Neural cell (in vitro differentiated cells): ENCODE results near the gene FEZF2. TPM values are rescaled to one million over a fixed set of nuclear protein-coding genes. Genes with fewer than 3 reads are reported as not detected.
A peak's percentile ranks its signal among the peaks of the same experiment; 100 is the strongest.

ENCODE experiments used
- H2AFZ ChIP-seq: fragments of 200-600, 300-800 bp; sonication (generic), shearing (Covaris generic); 2 replicates; pipeline ENCODE4 v1.6.0; 2014; ENCODE audit warnings: low read depth, mild to moderate bottlenecking, antibody characterized with exemption, low read length, moderate library complexity
- H3F3A ChIP-seq: fragments of 200-600 bp; shearing (Covaris generic); 2 replicates; pipeline ENCODE4 v1.6.1; 2016; ENCODE audit warnings: mild to moderate bottlenecking, moderate library complexity, mixed read lengths, antibody characterized with exemption, low read length; ENCODE audit not compliant: insufficient read depth, poor library complexity, severe bottlenecking
- H3K27ac ChIP-seq: fragments of 200-600, 300-800 bp; sonication (generic), shearing (Covaris generic); 2 replicates; pipeline ENCODE4 v1.5.1; 2014; ENCODE audit warnings: mild to moderate bottlenecking, low read length, moderate library complexity
- H3K27me3 ChIP-seq: fragments of 300-800, 200-600 bp; sonication (generic), shearing (Covaris generic); 2 replicates; pipeline ENCODE4 v1.6.0; 2014; ENCODE audit warnings: mild to moderate bottlenecking, low read depth, low read length, moderate library complexity; ENCODE audit not compliant: insufficient read depth
- H3K36me3 ChIP-seq: fragments of 300-800, 200-600 bp; sonication (generic), shearing (Covaris generic); 2 replicates; pipeline ENCODE4 v1.5.1; 2014; ENCODE audit warnings: mild to moderate bottlenecking, antibody characterized with exemption, low read length, moderate library complexity; ENCODE audit not compliant: insufficient read depth
- H3K4me2 ChIP-seq: fragments of 300-800, 200-600 bp; sonication (generic), shearing (Covaris generic); 2 replicates; pipeline ENCODE4 v1.6.0; 2014; ENCODE audit warnings: mild to moderate bottlenecking, low read length
- H3K4me3 ChIP-seq: fragments of 300-800, 200-600 bp; sonication (generic), shearing (Covaris generic); 2 replicates; pipeline ENCODE4 v1.5.1; 2014; ENCODE audit warnings: mild to moderate bottlenecking, low read length, moderate library complexity
- H3K79me2 ChIP-seq: fragments of 200-600 bp; shearing (Covaris generic); replicated peaks from 2 replicates; pipeline ENCODE4 v1.6.0; 2014; ENCODE audit warnings: mild to moderate bottlenecking, low read length, moderate library complexity; ENCODE audit not compliant: insufficient read depth
- H3K9ac ChIP-seq: fragments of 300-800, 200-600 bp; sonication (generic), shearing (Covaris generic); 2 replicates; pipeline ENCODE4 v1.6.1; 2016; ENCODE audit warnings: mild to moderate bottlenecking, low read length, mixed read lengths
- H3K9me2 ChIP-seq: fragments of 200-600 bp; shearing (Covaris generic); 2 replicates; pipeline ENCODE4 v1.6.1; 2016; ENCODE audit warnings: mild to moderate bottlenecking, low read length, mixed read lengths; ENCODE audit not compliant: insufficient read depth
- H3K9me3 ChIP-seq: fragments of 200-600, 300-800 bp; sonication (generic), shearing (Covaris generic); 2 replicates; pipeline ENCODE4 v1.6.1; 2016; ENCODE audit warnings: mild to moderate bottlenecking, mixed run types, low read length, moderate library complexity, mixed read lengths
- H4K20me1 ChIP-seq: fragments of 200-600 bp; shearing (Covaris generic); 2 replicates; pipeline ENCODE4 v1.6.1; 2016; ENCODE audit warnings: mild to moderate bottlenecking, mixed run types; ENCODE audit not compliant: insufficient read depth
- EZH2 ChIP-seq: fragments of 200-600, 300-800 bp; shearing (Covaris generic), sonication (generic); IDR thresholded peaks from 2 replicates; pipeline ENCODE4 v1.6.1; 2014; ENCODE audit warnings: antibody characterized with exemption, low read length, borderline replicate concordance, mild to moderate bottlenecking; ENCODE audit not compliant: insufficient read depth, poor library complexity, severe bottlenecking
- MXI1 ChIP-seq: fragments of 450-650 bp; conservative IDR thresholded peaks from 2 replicates; pipeline ENCODE4 v1.6.1; 2014; ENCODE audit warnings: antibody characterized with exemption, mild to moderate bottlenecking; ENCODE audit not compliant: poor library complexity, severe bottlenecking
- POLR2AphosphoS5 ChIP-seq: IDR thresholded peaks from 2 replicates; pipeline ENCODE4 v1.6.1; 2012
- RAD21 ChIP-seq: fragments of 450-650 bp; conservative IDR thresholded peaks from 2 replicates; pipeline ENCODE4 v1.6.1; 2014; ENCODE audit warnings: antibody characterized with exemption, mild to moderate bottlenecking, moderate library complexity
- SMC3 ChIP-seq: fragments of 450-650 bp; conservative IDR thresholded peaks from 2 replicates; pipeline ENCODE4 v1.6.1; 2014; ENCODE audit warnings: antibody characterized with exemption, mild to moderate bottlenecking, moderate library complexity; ENCODE audit not compliant: poor library complexity
- TAF1 ChIP-seq: IDR thresholded peaks from 2 replicates; pipeline ENCODE4 v1.6.1; 2012; ENCODE audit warnings: low read depth
- polyA plus RNA-seq: library from polyadenylated mRNA; depleted of rRNA; stranded (reverse); fragments of >200 nt; gene quantifications from 2 replicates; pipeline ENCODE4 v1.2.3, GENCODE V29; 2014
- TF ChIP-seq, protein P1 (sequence below): IDR thresholded peaks from 2 replicates; pipeline ENCODE4 v1.6.1; 2012; ENCODE audit warnings: borderline replicate concordance
- TF ChIP-seq, protein P2 (sequence below): fragments of 450-650 bp; IDR thresholded peaks from 2 replicates; pipeline ENCODE4 v1.5.1; 2014; ENCODE audit warnings: antibody characterized with exemption, mild to moderate bottlenecking, moderate library complexity; ENCODE audit not compliant: poor library complexity, severe bottlenecking

FEZF2 gene
- polyA plus RNA-seq, 1 donor from 2014 or later = 0.47 TPM

DNA sequence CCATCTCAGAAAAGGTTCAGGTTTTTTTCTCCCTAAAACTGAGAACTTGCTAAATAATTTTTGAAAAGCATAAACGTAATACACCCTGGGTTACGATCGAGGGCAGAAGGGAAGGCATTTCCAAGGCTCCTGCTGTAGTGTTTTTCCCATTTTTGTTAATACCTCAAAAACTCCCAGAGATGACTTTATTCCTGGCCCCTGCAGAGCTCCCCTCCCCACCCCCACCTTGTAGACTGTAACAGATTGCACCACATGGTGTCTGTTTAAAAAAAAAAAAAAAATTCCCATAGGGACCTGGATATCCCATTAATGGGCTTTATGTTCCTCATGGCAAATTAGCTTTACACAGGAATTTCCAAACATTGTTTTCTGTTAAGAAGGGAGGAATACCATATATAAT lies 38.2 kb downstream of the FEZF2 start:
- H3F3A ChIP-seq = no peaks in the 10 kb centered on the region
- H4K20me1 ChIP-seq = no peaks in the 10 kb centered on the region
- H3K9ac ChIP-seq = no peak overlapping the region
- TF ChIP-seq, protein P1, sequence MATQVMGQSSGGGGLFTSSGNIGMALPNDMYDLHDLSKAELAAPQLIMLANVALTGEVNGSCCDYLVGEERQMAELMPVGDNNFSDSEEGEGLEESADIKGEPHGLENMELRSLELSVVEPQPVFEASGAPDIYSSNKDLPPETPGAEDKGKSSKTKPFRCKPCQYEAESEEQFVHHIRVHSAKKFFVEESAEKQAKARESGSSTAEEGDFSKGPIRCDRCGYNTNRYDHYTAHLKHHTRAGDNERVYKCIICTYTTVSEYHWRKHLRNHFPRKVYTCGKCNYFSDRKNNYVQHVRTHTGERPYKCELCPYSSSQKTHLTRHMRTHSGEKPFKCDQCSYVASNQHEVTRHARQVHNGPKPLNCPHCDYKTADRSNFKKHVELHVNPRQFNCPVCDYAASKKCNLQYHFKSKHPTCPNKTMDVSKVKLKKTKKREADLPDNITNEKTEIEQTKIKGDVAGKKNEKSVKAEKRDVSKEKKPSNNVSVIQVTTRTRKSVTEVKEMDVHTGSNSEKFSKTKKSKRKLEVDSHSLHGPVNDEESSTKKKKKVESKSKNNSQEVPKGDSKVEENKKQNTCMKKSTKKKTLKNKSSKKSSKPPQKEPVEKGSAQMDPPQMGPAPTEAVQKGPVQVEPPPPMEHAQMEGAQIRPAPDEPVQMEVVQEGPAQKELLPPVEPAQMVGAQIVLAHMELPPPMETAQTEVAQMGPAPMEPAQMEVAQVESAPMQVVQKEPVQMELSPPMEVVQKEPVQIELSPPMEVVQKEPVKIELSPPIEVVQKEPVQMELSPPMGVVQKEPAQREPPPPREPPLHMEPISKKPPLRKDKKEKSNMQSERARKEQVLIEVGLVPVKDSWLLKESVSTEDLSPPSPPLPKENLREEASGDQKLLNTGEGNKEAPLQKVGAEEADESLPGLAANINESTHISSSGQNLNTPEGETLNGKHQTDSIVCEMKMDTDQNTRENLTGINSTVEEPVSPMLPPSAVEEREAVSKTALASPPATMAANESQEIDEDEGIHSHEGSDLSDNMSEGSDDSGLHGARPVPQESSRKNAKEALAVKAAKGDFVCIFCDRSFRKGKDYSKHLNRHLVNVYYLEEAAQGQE = no peak
- TF ChIP-seq, protein P2, sequence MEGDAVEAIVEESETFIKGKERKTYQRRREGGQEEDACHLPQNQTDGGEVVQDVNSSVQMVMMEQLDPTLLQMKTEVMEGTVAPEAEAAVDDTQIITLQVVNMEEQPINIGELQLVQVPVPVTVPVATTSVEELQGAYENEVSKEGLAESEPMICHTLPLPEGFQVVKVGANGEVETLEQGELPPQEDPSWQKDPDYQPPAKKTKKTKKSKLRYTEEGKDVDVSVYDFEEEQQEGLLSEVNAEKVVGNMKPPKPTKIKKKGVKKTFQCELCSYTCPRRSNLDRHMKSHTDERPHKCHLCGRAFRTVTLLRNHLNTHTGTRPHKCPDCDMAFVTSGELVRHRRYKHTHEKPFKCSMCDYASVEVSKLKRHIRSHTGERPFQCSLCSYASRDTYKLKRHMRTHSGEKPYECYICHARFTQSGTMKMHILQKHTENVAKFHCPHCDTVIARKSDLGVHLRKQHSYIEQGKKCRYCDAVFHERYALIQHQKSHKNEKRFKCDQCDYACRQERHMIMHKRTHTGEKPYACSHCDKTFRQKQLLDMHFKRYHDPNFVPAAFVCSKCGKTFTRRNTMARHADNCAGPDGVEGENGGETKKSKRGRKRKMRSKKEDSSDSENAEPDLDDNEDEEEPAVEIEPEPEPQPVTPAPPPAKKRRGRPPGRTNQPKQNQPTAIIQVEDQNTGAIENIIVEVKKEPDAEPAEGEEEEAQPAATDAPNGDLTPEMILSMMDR = no peak
- TF ChIP-seq POLR2AphosphoS5 (no peak), MXI1 (no peak), EZH2 (no peak), TAF1 (no peak), RAD21 (no peak)
- peaks cover 4% of the 10 kb centered on the region for H3K36me3 ChIP-seq
- H3K4me3 ChIP-seq = no peak overlapping the region
- H3K9me2 ChIP-seq = no peaks in the 10 kb centered on the region
- no peak overlapping the region for H3K27ac ChIP-seq
- no peaks in the 10 kb centered on the region for H3K9me3 ChIP-seq
- no peaks in the 10 kb centered on the region for H3K79me2 ChIP-seq
- H3K27me3 ChIP-seq = no peaks in the 10 kb centered on the region
- no peak overlapping the region for H2AFZ ChIP-seq
- H3K4me2 ChIP-seq = no peak overlapping the region

DNA sequence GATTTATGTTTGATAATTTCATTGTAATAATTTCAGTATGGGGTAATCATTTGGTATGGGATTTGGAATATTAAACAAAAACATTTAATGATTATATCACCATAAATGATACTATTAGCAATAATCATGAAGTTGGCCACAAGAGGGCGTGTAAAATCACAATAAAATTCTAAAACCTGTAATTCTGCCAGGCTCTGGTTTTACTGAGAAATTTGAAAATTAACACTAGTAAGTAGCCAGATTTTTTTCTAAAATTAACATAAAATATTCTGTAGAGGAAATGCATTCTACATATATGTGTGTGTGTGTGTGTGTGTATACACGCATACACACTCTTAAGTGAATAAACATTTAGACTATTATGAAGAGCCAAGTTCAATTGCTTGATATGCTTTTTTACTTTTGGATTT lies 40.5 kb downstream of the FEZF2 start:
- Histone ChIP-seq H4K20me1 (no peaks in the 10 kb centered on the region), H3K36me3 (peaks cover 7% of the 10 kb centered on the region), H3K9ac (no peak overlapping the region), H3K9me2 (no peaks in the 10 kb centered on the region), H3K27me3 (no peaks in the 10 kb centered on the region), H2AFZ (no peak overlapping the region), H3K4me2 (no peak overlapping the region), H3F3A (no peaks in the 10 kb centered on the region), H3K9me3 (no peaks in the 10 kb centered on the region), H3K79me2 (no peaks in the 10 kb centered on the region), H3K4me3 (no peak overlapping the region), H3K27ac (no peak overlapping the region)
- TF ChIP-seq, protein P2 = peak; percentile 76
- TF ChIP-seq RAD21 (peak; percentile 74), SMC3 (peak; percentile 85), POLR2AphosphoS5 (no peak), MXI1 (no peak), TAF1 (no peak)
